ENCODE results near the gene AKAP13.

The AKAP13 gene

GRCh38 chr15:85415783-85416182 is 35.4 kb downstream of the AKAP13 start:
- peaks cover 23% of the 10 kb centered on the region for H3K4me1 ChIP-seq (ENCODE audit: control insufficient read depth, insufficient read depth, low read length)
- H3K36me3 ChIP-seq (ENCODE audit: control insufficient read depth, insufficient read depth, low read length) = no peaks in the 10 kb centered on the region
- no peaks in the 10 kb centered on the region for H3K9me3 ChIP-seq (ENCODE audit: control insufficient read depth, insufficient read depth, low read length)
- no peak overlapping the region for H3K9ac ChIP-seq (ENCODE audit: low read depth, low read length)
- H3K4me3 ChIP-seq (ENCODE audit: low read depth, low read length) = no peak overlapping the region
- no peaks in the 10 kb centered on the region for H3K27me3 ChIP-seq (ENCODE audit: control insufficient read depth, insufficient read depth, low read length)
- no peak overlapping the region for H3K27ac ChIP-seq (ENCODE audit: low read depth, low read length)

DNA sequence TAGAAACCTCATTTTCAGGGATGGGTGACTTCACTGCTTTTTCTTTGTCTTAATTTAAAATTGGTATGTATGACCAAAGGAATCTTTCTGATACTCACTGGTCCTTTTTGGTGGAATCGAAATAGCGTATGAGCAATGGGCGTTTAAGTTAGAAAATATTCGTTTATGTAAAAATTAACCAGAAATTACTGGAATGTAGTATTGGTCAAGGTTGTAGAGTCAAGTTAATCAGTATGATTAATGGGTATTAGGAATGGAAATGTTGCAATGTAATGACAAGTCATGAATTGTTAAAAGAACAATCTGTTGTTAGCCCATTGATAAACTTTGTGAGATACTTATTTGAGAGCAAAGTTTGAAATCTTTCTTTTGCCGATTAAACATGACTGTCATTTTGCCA is 36.9 kb downstream of the AKAP13 start:
- no peaks in the 10 kb centered on the region for H3K9me3 ChIP-seq (ENCODE audit: control insufficient read depth, insufficient read depth, low read length)
- H3K4me3 ChIP-seq (ENCODE audit: low read depth, low read length) = no peak overlapping the region
- H3K9ac ChIP-seq (ENCODE audit: low read depth, low read length) = no peak overlapping the region
- peaks cover 27% of the 10 kb centered on the region for H3K4me1 ChIP-seq (ENCODE audit: control insufficient read depth, insufficient read depth, low read length)
- no peaks in the 10 kb centered on the region for H3K36me3 ChIP-seq (ENCODE audit: control insufficient read depth, insufficient read depth, low read length)
- no peaks in the 10 kb centered on the region for H3K27me3 ChIP-seq (ENCODE audit: control insufficient read depth, insufficient read depth, low read length)
- H3K27ac ChIP-seq (ENCODE audit: low read depth, low read length) = no peak overlapping the region

DNA sequence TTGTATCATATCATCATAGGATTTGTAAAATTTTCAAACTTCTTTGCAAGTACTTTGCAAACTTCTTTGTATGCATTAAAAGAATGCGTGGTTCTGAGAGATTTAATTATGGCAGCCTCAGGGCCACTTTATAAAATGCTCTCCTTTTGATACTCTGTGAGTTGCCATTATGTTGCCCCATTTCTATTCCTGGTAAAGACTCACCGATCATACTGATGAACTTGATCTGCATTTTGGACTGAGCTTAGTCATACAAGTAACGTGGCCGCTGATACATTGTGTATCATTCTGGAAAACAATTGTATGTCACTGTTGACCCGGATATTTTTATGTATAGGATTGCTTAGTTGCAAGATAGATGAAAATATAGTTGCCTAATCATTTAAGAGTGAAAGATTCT is 38.8 kb downstream of the AKAP13 start:
- no peaks in the 10 kb centered on the region for H3K9me3 ChIP-seq (ENCODE audit: control insufficient read depth, insufficient read depth, low read length)
- no peak overlapping the region for H3K9ac ChIP-seq (ENCODE audit: low read depth, low read length)
- H3K4me1 ChIP-seq (ENCODE audit: control insufficient read depth, insufficient read depth, low read length) = peaks cover 12% of the 10 kb centered on the region; the same call in 1 of the 2 replicates
- H3K27me3 ChIP-seq (ENCODE audit: control insufficient read depth, insufficient read depth, low read length) = no peaks in the 10 kb centered on the region
- H3K27ac ChIP-seq (ENCODE audit: low read depth, low read length) = no peak overlapping the region
- H3K4me3 ChIP-seq (ENCODE audit: low read depth, low read length) = no peak overlapping the region
- no peaks in the 10 kb centered on the region for H3K36me3 ChIP-seq (ENCODE audit: control insufficient read depth, insufficient read depth, low read length)

- no peaks in the 10 kb centered on the region for H3K9me3 ChIP-seq (ENCODE audit: control insufficient read depth, insufficient read depth, low read length)
- no peak overlapping the region for H3K9ac ChIP-seq (ENCODE audit: low read depth, low read length)
- H3K27me3 ChIP-seq (ENCODE audit: control insufficient read depth, insufficient read depth, low read length) = no peaks in the 10 kb centered on the region
- no peak overlapping the region for H3K4me3 ChIP-seq (ENCODE audit: low read depth, low read length)
- H3K36me3 ChIP-seq (ENCODE audit: control insufficient read depth, insufficient read depth, low read length) = no peaks in the 10 kb centered on the region
- H3K27ac ChIP-seq (ENCODE audit: low read depth, low read length) = no peak overlapping the region
- peaks cover 4% of the 10 kb centered on the region; the same call in 1 of the 2 replicates for H3K4me1 ChIP-seq (ENCODE audit: control insufficient read depth, insufficient read depth, low read length)
These were observed 40.9 kb downstream of the AKAP13 start for GRCh38 chr15:85421116-85421925.

- no peak overlapping the region for H3K27ac ChIP-seq (ENCODE audit: low read depth, low read length)
- H3K27me3 ChIP-seq (ENCODE audit: control insufficient read depth, insufficient read depth, low read length) = no peaks in the 10 kb centered on the region
- no peak overlapping the region for H3K9ac ChIP-seq (ENCODE audit: low read depth, low read length)
- H3K4me1 ChIP-seq (ENCODE audit: control insufficient read depth, insufficient read depth, low read length) = peaks cover 4% of the 10 kb centered on the region; the same call in 1 of the 2 replicates
- H3K9me3 ChIP-seq (ENCODE audit: control insufficient read depth, insufficient read depth, low read length) = no peaks in the 10 kb centered on the region
- H3K4me3 ChIP-seq (ENCODE audit: low read depth, low read length) = no peak overlapping the region
- H3K36me3 ChIP-seq (ENCODE audit: control insufficient read depth, insufficient read depth, low read length) = no peaks in the 10 kb centered on the region
These were observed 42.2 kb downstream of the AKAP13 start for GRCh38 chr15:85422607-85423006.

GRCh38 chr15:85423256-85423655 is 42.9 kb downstream of the AKAP13 start:
- H3K27ac ChIP-seq (ENCODE audit: low read depth, low read length) = no peak overlapping the region
- H3K27me3 ChIP-seq (ENCODE audit: control insufficient read depth, insufficient read depth, low read length) = no peaks in the 10 kb centered on the region
- H3K4me1 ChIP-seq (ENCODE audit: control insufficient read depth, insufficient read depth, low read length) = peaks cover 4% of the 10 kb centered on the region; the same call in 1 of the 2 replicates
- H3K9me3 ChIP-seq (ENCODE audit: control insufficient read depth, insufficient read depth, low read length) = no peaks in the 10 kb centered on the region
- H3K4me3 ChIP-seq (ENCODE audit: low read depth, low read length) = no peak overlapping the region
- no peak overlapping the region for H3K9ac ChIP-seq (ENCODE audit: low read depth, low read length)
- H3K36me3 ChIP-seq (ENCODE audit: control insufficient read depth, insufficient read depth, low read length) = no peaks in the 10 kb centered on the region

DNA sequence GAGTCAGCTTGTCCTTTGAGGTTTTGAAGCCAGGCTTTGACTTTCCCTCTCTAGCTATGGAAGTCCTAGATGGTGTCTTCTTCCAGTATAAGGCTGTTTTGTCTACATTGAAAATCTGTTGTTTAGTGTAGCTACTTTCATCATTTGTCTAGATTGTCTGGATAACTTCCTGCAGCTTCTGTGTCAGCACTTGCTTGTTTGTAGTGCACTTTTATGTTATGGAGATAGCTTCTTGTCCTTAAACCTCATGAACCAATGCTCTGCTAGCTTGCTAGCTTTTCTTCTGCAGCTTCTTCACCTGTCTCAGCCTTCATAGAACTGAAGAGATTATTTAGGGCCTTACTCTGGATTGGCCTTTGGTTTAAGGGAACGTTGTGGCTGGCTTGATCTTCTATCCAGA is 43.8 kb downstream of the AKAP13 start:
- Histone ChIP-seq H3K4me3 (ENCODE audit: low read depth, low read length) (no peak overlapping the region), H3K9ac (ENCODE audit: low read depth, low read length) (no peak overlapping the region), H3K9me3 (ENCODE audit: control insufficient read depth, insufficient read depth, low read length) (no peaks in the 10 kb centered on the region), H3K4me1 (ENCODE audit: control insufficient read depth, insufficient read depth, low read length) (peaks cover 9% of the 10 kb centered on the region; the same call in 1 of the 2 replicates), H3K36me3 (ENCODE audit: control insufficient read depth, insufficient read depth, low read length) (no peaks in the 10 kb centered on the region), H3K27ac (ENCODE audit: low read depth, low read length) (no peak overlapping the region), H3K27me3 (ENCODE audit: control insufficient read depth, insufficient read depth, low read length) (no peaks in the 10 kb centered on the region)

GRCh38 chr15:85426481-85426880 is 46.1 kb downstream of the AKAP13 start:
- Histone ChIP-seq H3K27ac (ENCODE audit: low read depth, low read length) (no peak overlapping the region), H3K36me3 (ENCODE audit: control insufficient read depth, insufficient read depth, low read length) (no peaks in the 10 kb centered on the region), H3K27me3 (ENCODE audit: control insufficient read depth, insufficient read depth, low read length) (no peaks in the 10 kb centered on the region), H3K4me3 (ENCODE audit: low read depth, low read length) (no peak overlapping the region), H3K9ac (ENCODE audit: low read depth, low read length) (no peak overlapping the region), H3K9me3 (ENCODE audit: control insufficient read depth, insufficient read depth, low read length) (no peaks in the 10 kb centered on the region), H3K4me1 (ENCODE audit: control insufficient read depth, insufficient read depth, low read length) (peaks cover 30% of the 10 kb centered on the region)

DNA sequence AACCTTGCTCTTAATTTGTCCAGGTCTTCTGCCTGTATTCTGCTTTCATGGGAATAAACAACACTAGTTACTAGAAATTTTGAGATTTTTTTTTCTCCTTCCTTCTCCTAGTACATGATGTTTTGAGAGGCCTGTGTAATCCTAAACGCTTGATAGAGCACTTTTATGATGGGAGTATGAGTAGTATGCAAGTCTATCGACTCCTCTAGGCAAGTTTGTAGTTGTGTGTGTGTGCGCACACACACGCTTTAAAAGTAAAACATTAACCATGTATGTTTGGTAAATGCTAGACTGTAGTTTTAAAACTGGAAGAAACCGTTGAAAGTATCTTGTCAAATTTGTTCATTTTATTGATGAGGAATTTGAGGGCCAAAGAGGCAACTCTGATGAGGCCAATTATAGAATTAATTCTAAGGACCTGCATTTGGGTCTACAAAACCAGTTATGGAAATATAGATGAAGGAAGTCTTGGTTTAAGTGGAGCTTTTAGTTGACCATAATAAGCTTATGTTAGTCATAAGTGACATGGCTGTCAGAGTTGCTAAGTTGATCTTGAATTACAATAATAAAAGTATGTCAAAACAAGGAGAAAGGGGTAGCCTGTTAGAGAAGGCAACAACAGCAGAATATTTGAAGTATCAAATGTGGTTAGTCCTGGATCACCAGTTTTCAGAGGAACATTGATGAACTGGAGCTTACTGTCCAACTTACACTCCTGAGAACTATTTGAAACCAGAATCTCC is 47.1 kb downstream of the AKAP13 start:
- Histone ChIP-seq H3K27ac (ENCODE audit: low read depth, low read length) (no peak overlapping the region), H3K9me3 (ENCODE audit: control insufficient read depth, insufficient read depth, low read length) (no peaks in the 10 kb centered on the region), H3K27me3 (ENCODE audit: control insufficient read depth, insufficient read depth, low read length) (no peaks in the 10 kb centered on the region), H3K4me3 (ENCODE audit: low read depth, low read length) (no peak overlapping the region), H3K4me1 (ENCODE audit: control insufficient read depth, insufficient read depth, low read length) (peaks cover 32% of the 10 kb centered on the region), H3K36me3 (ENCODE audit: control insufficient read depth, insufficient read depth, low read length) (no peaks in the 10 kb centered on the region), H3K9ac (ENCODE audit: low read depth, low read length) (no peak overlapping the region)

- Histone ChIP-seq H3K27ac (ENCODE audit: low read depth, low read length) (no peak overlapping the region), H3K4me1 (ENCODE audit: control insufficient read depth, insufficient read depth, low read length) (peaks cover 32% of the 10 kb centered on the region), H3K36me3 (ENCODE audit: control insufficient read depth, insufficient read depth, low read length) (no peaks in the 10 kb centered on the region), H3K27me3 (ENCODE audit: control insufficient read depth, insufficient read depth, low read length) (no peaks in the 10 kb centered on the region), H3K9me3 (ENCODE audit: control insufficient read depth, insufficient read depth, low read length) (no peaks in the 10 kb centered on the region), H3K9ac (ENCODE audit: low read depth, low read length) (no peak overlapping the region), H3K4me3 (ENCODE audit: low read depth, low read length) (no peak overlapping the region)
These were observed 49.1 kb downstream of the AKAP13 start for GRCh38 chr15:85429522-85429921.

Data from HUES48 (cell line).